Mononuclear cell (primary cell): ENCODE measurements around the gene FBN2. TPM values are rescaled to one million over a fixed set of nuclear protein-coding genes. Genes with fewer than 3 reads are reported as not detected.

Experiments used
- H3K27me3 ChIP-seq: 2 replicates; pipeline ENCODE4 v1.6.0; 2011; ENCODE audit warnings: low read length, control low read depth; ENCODE audit not compliant: insufficient read depth
- H3K4me1 ChIP-seq: 2 replicates; pipeline ENCODE4 v1.5.1; 2011; ENCODE audit warnings: mild to moderate bottlenecking, low read length, control low read depth; ENCODE audit not compliant: insufficient read depth
- H3K4me3 ChIP-seq: 2 replicates; pipeline ENCODE4 v1.5.1; 2011; ENCODE audit warnings: mild to moderate bottlenecking, low read length, moderate library complexity
- H3K9me3 ChIP-seq: 2 replicates; pipeline ENCODE4 v1.5.1; 2011; ENCODE audit warnings: low read depth, mild to moderate bottlenecking, control low read depth, low read length
- total RNA-seq: library from RNA; depleted of rRNA; stranded (reverse); fragments of >200 nt; gene quantifications from one replicate; pipeline ENCODE4 v1.2.3, GENCODE V29; 2012

FBN2 gene
- 5.1 TPM for total RNA-seq

DNA sequence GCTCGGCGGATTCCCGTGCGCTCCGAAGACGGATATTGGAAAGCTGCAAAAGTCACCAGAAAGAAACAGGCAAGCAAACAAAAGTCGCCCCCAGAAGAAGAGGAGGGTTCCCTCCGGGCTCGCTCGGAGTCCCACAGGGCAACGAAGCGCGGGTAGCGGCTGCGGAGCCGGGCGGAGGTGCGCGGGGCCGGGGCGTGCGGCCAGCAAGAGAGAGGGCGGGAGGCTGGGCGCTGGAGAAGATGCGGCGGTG, at the start of gene FBN2:
TSS of gene FBN2 (minus strand) at position 246 of the 250 bp plus-strand sequence. CDS start 642 bp downstream, outside the sequence.
- no peaks in the 10 kb centered on the region for H3K9me3 ChIP-seq
- peak within 1 kb of the TSS; percentile 41 for H3K4me3 ChIP-seq
- H3K27me3 ChIP-seq = peaks cover 25% of the 10 kb centered on the region
- H3K4me1 ChIP-seq = peaks cover 11% of the 10 kb centered on the region

DNA sequence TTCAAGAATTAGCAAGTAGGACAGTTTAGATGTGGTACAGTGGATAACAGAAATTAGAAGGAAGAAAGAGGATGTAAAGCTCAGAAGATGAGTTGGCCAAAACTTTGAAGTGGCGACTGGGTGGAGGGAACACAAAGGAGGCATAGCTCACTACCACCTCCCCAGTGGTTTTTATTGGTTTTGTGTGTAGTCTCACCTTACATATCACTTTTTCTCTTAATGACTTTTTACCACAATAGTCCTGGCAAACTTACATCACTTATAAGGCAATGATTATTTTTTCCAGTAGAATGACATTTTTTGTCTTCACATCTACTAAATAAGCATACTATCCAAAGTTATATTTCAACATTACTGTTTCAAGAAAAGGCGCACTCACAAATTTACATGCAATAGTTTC, 49.2 kb upstream of the FBN2 start:
- no peaks in the 10 kb centered on the region for H3K4me1 ChIP-seq
- H3K4me3 ChIP-seq = no peak overlapping the region
- no peaks in the 10 kb centered on the region for H3K9me3 ChIP-seq
- no peaks in the 10 kb centered on the region for H3K27me3 ChIP-seq

DNA sequence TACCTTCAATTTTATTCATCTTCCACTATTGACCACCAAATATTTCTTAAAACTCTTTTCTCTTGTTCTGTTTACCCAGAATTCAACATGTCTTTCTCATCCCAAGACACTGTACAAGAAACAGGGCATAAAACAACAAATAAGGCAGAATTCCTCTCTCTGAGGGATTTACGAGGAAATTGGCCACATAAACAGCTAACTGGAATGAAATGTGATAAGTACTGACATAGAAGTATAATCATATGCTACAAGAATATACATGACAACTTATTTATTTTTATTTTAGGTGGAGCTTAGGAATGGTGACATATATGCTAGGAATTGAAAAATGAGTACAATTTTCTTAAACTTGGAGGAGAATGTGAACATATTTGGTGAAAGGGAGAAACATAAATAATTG, 48.8 kb upstream of the FBN2 start:
- H3K27me3 ChIP-seq = no peaks in the 10 kb centered on the region
- H3K4me1 ChIP-seq = no peaks in the 10 kb centered on the region
- no peaks in the 10 kb centered on the region for H3K9me3 ChIP-seq
- H3K4me3 ChIP-seq = no peak overlapping the region

DNA sequence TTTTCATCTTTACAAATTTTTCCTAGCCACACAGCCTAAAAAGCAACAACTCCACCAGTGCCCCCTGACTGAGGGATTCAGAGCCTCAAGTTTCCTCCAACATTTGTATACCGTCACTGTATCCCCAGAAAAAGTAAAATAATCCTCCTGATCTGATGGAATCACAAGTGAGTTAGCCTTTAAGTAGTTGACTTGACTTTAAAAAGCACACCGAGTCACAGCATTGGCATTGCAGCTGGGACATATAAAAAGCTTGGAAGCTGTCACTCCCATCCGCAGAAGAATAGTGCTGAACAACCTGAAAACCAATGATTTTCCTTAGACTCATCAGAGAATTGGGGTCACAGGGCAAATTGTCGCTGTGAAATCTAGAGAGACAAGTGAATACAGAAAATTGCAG, 41.6 kb upstream of the FBN2 start:
- Histone ChIP-seq H3K4me3 (no peak overlapping the region), H3K9me3 (no peaks in the 10 kb centered on the region), H3K27me3 (no peaks in the 10 kb centered on the region), H3K4me1 (no peaks in the 10 kb centered on the region)

DNA sequence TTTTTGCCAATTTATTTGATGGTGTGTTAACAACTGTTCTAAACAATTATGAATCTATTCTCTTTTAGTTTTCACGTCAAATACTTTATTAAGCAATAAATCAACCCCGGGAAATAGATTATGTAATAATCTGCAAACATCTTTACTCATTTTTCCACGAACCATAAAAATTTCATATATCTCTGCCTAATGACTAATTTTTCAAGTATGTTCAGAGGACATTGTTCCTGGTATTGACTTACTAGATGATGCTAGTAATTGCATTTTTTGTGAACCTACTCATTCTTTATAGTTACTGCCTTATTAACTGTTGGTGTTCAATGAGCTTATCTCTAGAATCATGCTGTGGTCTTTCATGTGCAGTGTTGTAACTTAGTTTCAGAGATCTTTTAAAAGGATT, 41.0 kb upstream of the FBN2 start:
- H3K4me1 ChIP-seq = no peaks in the 10 kb centered on the region
- H3K27me3 ChIP-seq = no peaks in the 10 kb centered on the region
- H3K4me3 ChIP-seq = no peak overlapping the region
- no peaks in the 10 kb centered on the region for H3K9me3 ChIP-seq

DNA sequence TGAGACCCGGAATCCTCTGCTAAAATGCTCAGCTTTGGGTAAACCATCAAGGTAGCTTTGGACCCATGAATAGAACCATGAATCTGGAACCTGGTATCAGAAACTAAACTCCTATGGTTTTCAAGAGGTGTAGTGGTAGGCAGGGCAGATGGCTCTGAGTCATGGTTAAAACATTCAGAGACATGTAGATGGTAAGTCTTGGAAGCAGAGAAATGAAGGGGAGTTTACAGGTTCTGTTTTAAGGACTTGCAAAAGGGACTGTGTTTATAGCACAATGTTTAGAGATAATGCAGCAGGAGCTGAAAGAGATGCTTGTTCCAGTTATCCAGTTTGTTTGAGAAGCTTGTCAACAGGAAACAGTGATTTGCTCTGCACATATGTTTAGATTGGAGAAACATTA, 36.0 kb upstream of the FBN2 start:
- H3K4me3 ChIP-seq = no peak overlapping the region
- no peaks in the 10 kb centered on the region for H3K4me1 ChIP-seq
- H3K27me3 ChIP-seq = no peaks in the 10 kb centered on the region
- H3K9me3 ChIP-seq = no peaks in the 10 kb centered on the region

DNA sequence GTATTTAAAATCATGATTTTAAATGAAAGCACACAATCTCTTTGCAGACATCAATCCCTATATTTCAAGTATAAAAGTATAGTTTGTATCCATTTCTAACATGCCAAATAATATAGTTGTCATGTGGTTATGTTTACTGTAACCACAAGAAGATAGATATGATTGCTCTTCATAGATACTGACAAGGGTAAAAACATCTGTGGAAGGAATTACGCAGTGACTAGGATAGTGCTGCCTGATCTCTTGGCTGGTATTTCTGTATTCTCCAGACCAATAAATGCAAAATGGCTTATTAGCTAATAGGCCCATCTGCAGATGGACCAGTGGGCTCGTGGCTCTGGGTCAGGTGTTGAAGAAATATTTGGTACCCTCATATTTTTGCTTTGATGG, 34.9 kb upstream of the FBN2 start:
- no peaks in the 10 kb centered on the region for H3K27me3 ChIP-seq
- H3K4me1 ChIP-seq = no peaks in the 10 kb centered on the region
- H3K4me3 ChIP-seq = no peak overlapping the region
- no peaks in the 10 kb centered on the region for H3K9me3 ChIP-seq

DNA sequence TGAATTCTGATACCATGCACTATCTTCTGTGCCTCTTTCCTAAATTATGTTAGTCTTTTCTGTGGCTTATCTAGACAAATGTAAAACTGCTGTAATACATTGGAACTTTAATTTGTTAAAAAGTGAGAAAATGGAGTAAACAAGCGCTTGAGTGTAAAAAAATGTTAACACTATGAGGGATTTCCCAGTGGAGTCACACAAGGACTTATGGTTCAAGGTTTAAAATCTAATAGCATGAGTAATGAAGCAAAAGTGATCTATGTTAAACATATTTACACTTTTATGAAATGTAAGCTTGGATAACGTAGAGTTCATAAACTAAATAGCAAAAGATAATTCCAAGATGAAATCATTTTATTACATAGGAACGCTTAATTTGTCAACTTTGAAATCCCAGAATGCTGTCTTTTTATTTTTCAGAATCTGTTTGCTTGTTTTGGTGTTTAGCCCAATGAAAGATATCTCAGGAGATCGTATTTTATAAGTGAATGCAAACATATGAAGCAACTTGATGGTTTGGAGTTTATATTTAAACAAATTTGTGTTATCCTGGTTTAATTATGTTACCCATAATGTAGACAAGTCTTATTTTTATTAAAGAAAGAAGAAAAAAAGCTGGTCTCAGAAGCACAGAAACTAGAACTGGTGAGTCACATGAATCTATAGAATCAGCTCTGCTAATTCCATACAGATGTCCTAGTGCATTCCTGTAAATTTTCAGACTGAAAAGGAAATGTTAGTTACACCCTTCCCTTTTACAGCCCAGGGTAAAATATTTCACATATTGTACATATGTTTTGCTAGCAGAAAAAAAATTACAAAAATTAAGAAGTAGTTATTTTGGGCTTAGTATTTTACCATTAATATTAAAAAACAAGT, 34.2 kb upstream of the FBN2 start:
- no peak overlapping the region for H3K4me3 ChIP-seq
- H3K27me3 ChIP-seq = no peaks in the 10 kb centered on the region
- H3K9me3 ChIP-seq = no peaks in the 10 kb centered on the region
- H3K4me1 ChIP-seq = no peaks in the 10 kb centered on the region

DNA sequence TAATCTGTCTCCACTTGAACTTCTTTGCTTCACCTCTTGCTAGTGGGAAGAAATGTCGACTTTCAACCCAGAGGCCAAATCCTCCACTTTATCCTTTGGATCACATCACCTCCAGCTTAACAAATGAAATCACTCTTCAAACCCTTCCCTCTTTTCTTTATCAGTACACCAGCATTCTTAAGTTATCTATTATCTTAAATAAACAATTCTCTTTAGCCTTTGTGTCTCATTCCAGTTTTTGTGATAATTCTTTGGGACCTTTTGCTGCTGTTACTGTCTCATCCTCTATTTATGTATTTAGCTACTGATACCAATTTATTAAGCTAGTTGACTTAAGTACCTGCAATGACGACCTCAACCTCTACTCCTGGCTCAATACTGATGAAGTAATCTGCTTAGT, 28.1 kb upstream of the FBN2 start:
- no peak overlapping the region for H3K4me3 ChIP-seq
- no peaks in the 10 kb centered on the region for H3K27me3 ChIP-seq
- H3K9me3 ChIP-seq = no peaks in the 10 kb centered on the region
- no peaks in the 10 kb centered on the region for H3K4me1 ChIP-seq

DNA sequence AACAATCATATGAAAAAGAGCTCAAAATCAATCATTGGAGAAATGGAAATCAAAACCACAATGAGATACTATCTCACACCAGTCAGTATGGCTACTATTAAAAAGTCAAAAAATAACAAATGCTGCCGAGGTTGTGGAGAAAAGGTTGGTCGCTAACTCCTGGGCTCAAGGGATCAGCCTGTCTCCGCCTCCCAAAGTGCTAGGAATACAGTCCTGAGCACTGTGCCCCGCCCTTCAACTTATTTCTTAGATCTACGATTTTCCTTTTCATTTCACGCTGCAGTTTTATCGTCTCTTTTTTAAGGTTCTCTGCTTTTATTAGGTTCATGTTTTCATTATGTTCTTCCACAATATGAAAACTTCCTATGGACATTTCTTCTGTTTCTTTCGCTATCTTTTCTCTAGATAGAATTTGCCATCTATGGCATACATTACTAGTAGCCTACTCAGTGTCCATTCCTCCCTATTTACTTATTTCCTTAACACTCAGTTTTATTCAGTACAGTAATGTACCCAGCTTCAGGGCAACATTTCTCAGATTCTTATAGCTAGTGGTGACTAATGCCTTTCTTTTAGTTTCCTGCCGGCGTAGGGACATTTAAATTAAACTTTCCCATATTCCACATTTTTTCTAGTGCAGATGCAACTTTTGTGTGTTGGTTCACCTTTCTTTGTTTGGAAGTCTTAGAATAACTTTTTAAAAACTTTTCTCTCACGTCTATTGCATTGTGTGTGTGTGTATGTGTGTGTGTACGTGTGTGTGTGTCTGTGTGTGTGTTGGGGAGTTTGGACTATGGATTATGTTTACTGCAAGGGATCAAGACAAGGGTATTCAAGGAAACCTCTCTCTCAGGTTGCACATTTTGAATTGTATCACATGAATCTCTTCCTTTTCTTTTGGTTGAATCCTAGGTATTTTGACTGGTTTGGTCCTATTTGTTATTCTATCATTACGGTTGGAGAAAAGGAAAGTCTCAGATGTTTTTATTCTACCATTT, 21.6 kb upstream of the FBN2 start:
- H3K4me3 ChIP-seq = no peak overlapping the region
- H3K27me3 ChIP-seq = no peaks in the 10 kb centered on the region
- H3K4me1 ChIP-seq = no peaks in the 10 kb centered on the region
- H3K9me3 ChIP-seq = no peaks in the 10 kb centered on the region

DNA sequence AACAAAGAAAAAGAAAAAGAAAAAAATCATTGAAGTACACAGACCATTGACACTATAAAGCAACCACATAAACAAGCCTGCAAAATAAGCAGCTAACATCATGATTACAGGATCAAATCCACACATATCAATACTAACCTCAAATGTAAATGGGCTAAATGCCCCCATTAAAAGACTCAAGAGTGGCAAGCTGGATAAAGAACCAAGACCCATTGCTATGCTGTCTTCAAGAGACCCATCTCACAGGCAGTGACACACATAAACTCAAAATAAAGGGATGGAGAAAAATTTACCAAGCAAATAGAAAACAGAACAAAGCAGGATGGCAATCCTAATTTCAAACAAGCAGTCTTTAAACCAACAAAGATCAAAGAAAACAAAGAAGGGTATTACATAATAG, 15.7 kb upstream of the FBN2 start:
- Histone ChIP-seq H3K9me3 (peaks cover 15% of the 10 kb centered on the region), H3K4me1 (no peaks in the 10 kb centered on the region), H3K4me3 (no peak overlapping the region), H3K27me3 (no peaks in the 10 kb centered on the region)

DNA sequence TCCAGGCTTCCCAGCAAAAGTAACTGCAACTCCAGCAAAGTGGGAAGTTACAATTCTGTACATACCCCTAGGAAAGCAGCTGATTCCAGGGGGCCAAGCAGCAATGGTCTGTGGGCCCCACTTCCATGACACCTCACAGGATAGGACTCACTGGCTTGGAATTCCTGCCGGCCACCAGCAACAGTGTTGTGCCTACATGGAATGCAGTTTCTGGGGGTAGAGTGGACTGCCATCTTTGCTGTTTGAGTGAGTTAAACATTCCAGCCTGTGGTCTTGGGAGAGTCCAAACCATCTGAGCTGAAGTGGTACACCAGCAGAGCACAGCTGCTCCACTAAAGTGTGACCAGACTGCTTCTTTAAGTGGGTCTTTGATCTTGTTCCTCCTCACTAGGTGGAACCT, 13.4 kb upstream of the FBN2 start:
- H3K4me1 ChIP-seq = no peaks in the 10 kb centered on the region
- no peak overlapping the region for H3K4me3 ChIP-seq
- H3K9me3 ChIP-seq = peaks cover 15% of the 10 kb centered on the region
- no peaks in the 10 kb centered on the region for H3K27me3 ChIP-seq

DNA sequence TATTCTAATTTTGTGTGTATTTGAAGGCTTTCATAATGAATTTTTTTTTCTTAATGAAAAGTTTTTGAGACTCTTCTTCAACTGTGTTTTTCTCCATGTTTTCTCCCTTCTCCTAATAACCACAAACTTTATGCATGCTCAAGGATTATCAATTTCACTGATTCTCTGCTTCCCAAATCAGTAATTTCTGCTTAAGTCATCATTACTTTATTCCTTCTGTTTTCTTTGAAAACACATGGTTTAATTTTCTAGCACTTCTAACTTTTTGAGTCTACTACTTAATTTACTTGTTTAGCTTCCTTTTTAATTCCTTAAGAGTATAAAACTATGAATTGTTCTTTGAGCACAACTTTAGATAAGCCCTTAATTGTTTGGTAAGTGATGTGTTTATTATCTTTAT, 11.5 kb upstream of the FBN2 start:
- Histone ChIP-seq H3K9me3 (peaks cover 21% of the 10 kb centered on the region), H3K4me1 (no peaks in the 10 kb centered on the region), H3K27me3 (no peaks in the 10 kb centered on the region), H3K4me3 (no peak overlapping the region)

DNA sequence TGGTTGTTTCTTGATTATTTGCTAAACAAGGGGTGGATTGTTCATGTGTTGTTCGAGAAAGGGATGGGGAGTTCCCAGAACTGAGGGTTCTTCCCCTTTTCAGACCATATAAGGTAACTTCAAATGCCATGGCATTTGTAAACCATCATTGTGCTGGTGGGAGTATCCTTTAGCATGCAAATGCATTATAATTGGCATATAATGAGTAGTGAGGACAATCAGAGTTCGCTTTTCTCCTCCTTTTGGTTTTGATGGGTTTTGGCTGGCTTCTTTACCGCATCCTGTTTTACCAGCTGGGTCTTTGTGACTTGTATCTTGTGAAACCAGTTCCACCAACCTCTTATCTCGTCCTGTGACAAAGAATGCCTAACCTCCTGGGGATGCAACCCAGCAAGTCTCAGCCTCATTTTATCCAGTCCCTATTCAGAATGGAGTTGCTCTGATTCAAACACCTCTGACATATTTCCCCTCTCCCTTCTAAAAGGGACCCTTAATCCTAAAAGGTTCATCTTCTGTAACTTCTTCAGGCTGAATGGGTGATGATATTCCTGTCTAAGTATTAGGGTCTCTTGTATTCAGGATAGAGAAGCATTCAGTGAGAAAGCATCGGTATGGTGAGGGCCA, 8.7 kb upstream of the FBN2 start:
- peaks cover 9% of the 10 kb centered on the region for H3K9me3 ChIP-seq
- no peak overlapping the region for H3K4me3 ChIP-seq
- H3K27me3 ChIP-seq = no peaks in the 10 kb centered on the region
- H3K4me1 ChIP-seq = no peaks in the 10 kb centered on the region

DNA sequence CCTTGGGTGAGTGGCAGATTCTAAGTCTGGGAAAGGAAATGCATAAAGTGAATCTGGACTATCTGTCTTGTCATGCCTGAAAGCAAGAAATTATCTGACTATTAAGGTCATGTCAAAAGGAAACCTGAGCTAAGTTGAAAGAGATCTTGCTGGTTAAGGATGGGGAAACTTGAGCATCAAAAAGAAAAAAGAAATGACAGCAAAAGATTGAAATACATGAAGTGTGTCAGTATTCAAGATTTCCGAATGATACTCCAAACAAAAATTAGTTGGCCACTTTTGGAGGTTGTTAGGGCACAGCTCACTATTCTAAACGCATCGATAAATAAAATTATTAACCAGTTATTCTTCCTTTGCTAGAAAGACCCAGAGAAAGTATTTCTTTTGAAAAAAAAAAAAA, 3.3 kb upstream of the FBN2 start:
- Histone ChIP-seq H3K4me1 (peaks cover 8% of the 10 kb centered on the region), H3K27me3 (peaks cover 25% of the 10 kb centered on the region), H3K4me3 (no peak overlapping the region), H3K9me3 (peaks cover 9% of the 10 kb centered on the region)
